NK-92 (cell line): ENCODE data around the gene GATA5.
"Not testable (repeated sequence)": the region's sequence is repeated elsewhere in the genome, so short reads cannot be mapped to it uniquely, and the experiment has no call there.

ENCODE experiments used
- DNase-seq: peaks from one replicate; lab custom pipeline; 2025; ENCODE audit not compliant: unreplicated experiment; lab: John Stamatoyannopoulos, UW

Gene GATA5

GRCh38 chr20:62433658-62434497, 41.9 kb downstream of the GATA5 start:
- no peak for DNase-seq

GRCh38 chr20:62430866-62431447, 44.8 kb downstream of the GATA5 start:
- DNase-seq: no peak

DNA sequence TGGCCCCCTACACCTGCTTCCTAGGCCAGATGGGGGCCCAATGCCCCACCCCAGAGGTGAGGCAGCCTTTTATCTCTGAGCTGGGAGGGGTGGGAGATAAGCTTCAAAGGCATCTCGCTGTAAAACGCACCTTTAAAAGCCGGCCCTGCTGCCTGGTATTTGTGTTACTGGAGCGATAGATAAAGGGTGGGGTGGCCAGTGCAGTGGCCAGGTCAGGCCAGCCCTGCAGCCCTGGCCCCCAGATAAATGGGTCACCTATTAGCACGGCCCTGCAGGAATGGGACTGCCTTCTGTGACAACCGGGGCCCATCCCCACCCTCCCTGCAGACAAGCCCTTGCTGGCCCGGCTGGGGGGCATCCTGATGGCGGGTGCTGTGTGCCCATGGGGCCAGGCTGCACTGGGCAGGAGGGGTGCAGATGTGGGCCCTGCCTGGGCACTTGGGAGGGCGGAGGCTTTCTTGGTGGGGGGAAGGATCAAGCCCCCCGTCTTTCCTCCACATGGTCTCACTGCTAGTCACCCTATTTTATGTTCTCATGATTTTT, 45.4 kb downstream of the GATA5 start:
- no peak for DNase-seq

DNA sequence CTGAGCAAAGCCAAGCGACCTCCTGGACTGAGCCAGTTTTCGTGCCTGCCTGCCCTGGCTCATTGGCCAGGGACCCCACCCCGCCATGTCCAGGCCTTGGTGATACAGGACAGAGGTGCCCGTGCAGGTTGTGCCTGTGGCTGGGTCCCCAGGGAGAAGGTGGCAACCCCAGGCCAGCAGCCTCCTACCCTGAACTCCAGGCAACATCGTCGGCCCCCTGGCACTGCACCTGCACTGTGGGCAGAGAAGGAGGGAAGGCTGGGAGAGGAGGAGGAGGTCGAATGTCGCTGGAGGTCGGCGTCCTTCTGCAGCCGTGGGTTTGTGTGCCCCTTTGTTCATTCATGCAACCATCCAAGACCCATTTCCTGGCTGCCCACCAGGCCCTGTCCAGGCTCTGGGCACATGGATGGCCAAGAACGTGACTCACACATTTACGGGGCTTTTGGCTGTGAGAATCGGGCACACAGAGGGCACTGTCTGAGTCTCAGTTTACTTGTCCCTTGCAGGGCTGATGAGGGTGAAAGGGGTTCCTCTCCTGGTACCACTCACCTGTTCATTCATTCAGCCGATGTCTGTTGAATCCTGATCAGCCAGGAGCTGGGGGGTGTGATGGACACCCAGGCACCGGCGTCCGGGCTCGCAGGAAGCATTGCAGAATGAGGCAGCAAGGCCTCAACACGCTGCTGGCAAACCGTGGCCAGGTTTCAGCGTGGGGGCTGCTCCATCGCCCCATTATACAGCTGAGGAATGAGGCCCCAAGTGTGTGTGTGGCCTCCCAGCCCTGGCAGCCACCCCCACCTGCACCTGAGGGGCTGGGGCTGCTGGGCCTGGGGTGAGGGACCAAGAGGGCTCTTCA, 46.1 kb downstream of the GATA5 start:
- no peak for DNase-seq

- DNase-seq: no peak
These were observed 47.1 kb downstream of the GATA5 start for GRCh38 chr20:62428396-62429295.

GRCh38 chr20:62428002-62428372, 47.8 kb downstream of the GATA5 start:
- DNase-seq: no peak

DNA sequence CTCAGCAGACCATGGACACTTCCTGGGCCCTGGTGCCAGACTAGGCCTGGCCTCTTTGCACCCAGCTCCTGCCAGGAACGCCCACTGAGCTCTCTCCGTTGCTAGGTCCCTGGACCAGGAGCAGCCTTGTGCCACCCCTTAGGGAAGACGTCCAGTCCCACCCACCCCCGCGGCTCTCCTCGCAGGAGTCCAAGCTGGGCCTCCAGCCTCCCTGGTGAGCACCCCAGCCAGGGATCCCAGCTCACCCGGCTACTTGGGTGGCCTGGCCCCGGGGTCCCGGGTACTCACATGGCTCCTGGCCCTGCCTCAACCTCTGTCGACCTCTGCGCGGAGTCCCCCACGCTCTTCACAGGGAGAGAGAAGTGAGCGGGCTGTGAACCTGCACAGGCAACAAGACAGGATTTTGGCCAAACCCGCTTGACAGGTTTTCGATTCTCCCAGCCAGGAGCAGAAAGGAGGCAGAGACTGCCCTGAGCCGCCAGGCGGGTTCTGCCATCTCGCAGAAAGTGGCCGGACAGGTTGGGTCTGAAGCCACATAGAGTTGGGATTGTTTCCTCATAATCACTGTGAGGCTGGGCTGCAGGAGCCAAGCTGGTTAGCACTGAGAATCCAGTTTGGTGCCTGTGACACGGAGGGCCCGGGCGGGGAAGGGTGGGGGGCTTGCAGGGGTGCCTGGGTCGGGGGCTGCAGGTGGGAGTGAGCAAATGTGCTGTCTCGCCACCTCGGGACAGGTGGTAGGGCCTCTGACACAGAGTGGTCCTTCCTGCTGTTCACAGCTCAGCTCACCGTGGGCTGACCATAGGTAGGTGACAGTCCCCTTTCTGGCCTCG, 48.4 kb downstream of the GATA5 start, which contains the start of gene RBBP8NL:
Gene RBBP8NL, minus strand, starts transcription at position 368 of the 830 bp plus-strand sequence. CDS start 7,892 bp downstream, outside the sequence.
- no peak for DNase-seq

DNA sequence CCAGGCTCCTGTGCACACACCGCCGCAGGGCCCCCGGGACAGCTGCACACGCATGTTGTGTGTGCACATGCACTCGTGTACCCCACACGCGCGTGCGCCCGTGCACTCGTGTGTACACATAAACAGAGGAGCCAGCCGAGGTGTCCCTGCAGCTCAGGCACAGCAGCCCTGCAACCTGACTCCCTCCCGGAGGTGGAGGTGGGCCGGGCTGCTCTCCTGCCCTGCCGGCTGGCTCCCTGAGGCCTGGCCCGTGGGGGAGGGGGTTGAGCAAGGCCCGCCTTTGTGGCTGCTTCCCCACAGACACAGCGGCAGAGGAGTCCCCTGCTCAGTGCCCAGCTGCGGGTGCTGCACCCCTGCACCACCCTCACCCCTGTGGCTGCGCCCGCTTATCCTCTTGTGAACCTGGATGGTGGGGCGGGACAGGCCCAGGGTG, 49.1 kb downstream of the GATA5 start:
- DNase-seq: no peak

DNA sequence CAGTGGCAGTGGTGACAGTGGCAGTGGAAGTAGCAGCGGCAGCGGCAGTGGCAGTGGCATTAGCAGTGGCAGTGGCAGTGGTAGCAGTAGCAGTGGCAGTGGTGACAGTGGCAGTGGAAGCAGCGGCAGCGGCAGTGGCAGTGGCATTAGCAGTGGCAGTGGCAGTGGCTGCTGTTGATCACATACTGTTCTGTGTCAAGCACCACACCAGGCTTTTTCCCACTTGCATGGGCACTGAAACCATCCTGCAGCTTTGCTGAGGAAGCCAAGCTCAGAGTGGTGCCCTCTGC, 49.8 kb downstream of the GATA5 start:
- DNase-seq: not testable (repeated sequence)

GRCh38 chr20:62425281-62426058, 50.3 kb downstream of the GATA5 start:
- no peak for DNase-seq

DNA sequence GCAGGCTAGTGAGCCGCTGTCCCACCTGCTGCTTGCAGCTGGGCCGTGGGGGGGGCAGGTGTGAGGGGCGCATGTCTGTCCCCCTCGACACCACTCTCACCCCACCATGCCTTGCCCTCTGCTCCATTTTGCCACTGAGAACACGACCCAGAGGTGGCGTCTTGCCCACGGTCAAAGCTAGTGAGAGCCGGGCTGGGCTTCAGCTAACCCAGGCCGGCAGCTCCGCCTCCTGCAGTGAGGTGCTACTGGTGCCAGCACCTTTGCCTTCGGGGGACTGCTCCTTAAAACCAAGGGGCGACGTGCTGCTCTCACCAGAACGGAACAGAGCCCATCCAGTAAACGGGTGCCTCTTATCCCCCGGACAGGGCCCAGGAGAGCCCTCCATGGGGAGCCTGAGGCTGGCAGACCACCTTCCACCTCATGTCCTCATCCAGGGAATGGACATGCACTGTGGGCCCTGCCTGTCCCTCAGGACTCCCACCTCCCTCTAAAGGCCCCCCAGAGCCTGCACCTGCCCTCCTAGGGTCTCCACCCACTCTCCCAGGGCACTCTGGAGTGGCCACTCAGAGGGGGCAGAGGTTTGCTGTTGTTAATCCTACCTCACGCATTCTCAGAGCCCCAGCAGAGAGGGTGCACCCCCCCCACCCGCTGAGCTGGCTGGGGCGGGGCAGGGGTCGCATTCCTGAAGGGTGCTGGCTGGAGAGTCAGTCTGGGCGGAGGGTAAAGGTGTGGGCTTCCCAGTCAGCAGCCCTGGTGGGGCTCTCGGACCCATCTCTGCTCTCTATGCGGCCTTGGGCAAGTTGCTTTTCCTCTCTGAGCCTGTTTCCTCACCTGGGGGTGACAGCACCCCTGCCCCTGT, 51.3 kb downstream of the GATA5 start:
- DNase-seq: no peak

GRCh38 chr20:62423326-62423706, 52.5 kb downstream of the GATA5 start:
- DNase-seq: no peak

GRCh38 chr20:62422636-62423325, 53.0 kb downstream of the GATA5 start:
- DNase-seq: no peak

- no peak for DNase-seq
These were observed 54.1 kb downstream of the GATA5 start for GRCh38 chr20:62421716-62421990.

- no peak for DNase-seq
These were observed 54.7 kb downstream of the GATA5 start for GRCh38 chr20:62420846-62421715.

- DNase-seq: no peak
These were observed 56.0 kb downstream of the GATA5 start for GRCh38 chr20:62419759-62420158.
